Measurements from ENCODE around the gene MIX23. TPM values are rescaled to one million over a fixed set of nuclear protein-coding genes. Genes with fewer than 3 reads are reported as not detected.

MIX23 gene
- total RNA-seq, 2 donors from 2014 or later, result 17.6 to 36.6 TPM

GRCh38 chr3:122406198-122406597, 23.2 kb upstream of the MIX23 start:
- 86 to 96% methylated on average over 4 of the region's 4 CpGs for WGBS, 2 donors
- intact Hi-C loops (cut with DNase I), result no loop called here
- Histone ChIP-seq H3K4me3 (no peak overlapping the region), H3K9me3 (no peaks in the 10 kb centered on the region), H3K27ac (peak overlapping the region in 1 of 4 donors; percentile 23), H3K27me3 (no peaks in the 10 kb centered on the region), H3K4me1 (peaks cover 8% of the 10 kb centered on the region), H3K36me3 (replicated peaks in 1 of 2; ENCODE audit: insufficient read depth in 1 of 2, low read depth in 2 of 2) (peaks cover 2 to 8% of the 10 kb centered on the region in 2 donors)
- no peak for TF ChIP-seq CTCF (IDR thresholded peaks at IDR 0.05)
- no peak for TF ChIP-seq POLR2A (IDR thresholded peaks at IDR 0.05)
- no peak for ATAC-seq
- no peak for DNase-seq

DNA sequence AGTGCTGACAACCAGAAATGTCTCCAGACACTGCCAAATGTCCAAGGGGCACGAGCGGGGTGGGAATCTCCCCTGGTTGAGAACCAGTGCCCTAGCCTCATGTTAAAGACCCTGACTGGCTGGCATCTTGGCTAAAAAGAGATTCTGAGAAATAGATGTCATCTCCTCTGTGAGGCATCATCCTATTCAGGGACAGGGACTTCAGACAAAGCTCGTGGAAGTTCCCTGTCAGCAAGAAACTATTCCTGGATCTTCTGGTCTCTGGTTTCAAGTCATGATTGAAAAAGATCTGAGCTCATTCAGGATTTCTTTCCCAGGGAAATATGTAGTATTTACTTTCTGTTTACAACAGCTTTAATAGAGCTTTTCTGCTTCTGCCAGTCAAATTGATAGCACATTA, 22.0 kb upstream of the MIX23 start:
- H3K36me3 ChIP-seq (replicated peaks in 1 of 2; ENCODE audit: insufficient read depth in 1 of 2, low read depth in 2 of 2), result peaks cover 2 to 8% of the 10 kb centered on the region in 2 donors

DNA sequence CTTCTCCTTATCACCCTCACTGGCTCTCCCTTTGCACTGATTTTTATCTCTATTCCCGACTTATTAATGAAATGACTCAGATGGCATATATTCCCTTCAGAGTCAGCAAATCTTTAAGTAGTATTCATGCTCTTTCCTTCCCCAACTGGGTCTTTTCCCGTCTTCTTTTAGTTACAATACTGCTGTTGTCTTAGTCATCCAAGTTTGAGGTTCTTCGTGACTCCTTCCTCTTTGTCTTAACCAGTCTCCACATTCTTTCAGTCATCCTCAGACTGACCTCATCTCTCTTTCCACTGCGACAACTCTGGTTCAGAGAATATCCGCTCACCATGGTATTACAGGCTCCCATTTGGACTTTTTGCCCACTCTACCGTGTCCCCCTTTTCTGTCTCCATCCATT, 20.5 kb upstream of the MIX23 start:
- Histone ChIP-seq H3K4me1 (peaks cover 8% of the 10 kb centered on the region), H3K36me3 (replicated peaks in 1 of 2; ENCODE audit: insufficient read depth in 1 of 2, low read depth in 2 of 2) (peaks cover 2 to 8% of the 10 kb centered on the region in 2 donors), H3K27ac (no peak overlapping the region), H3K27me3 (no peaks in the 10 kb centered on the region), H3K4me3 (no peak overlapping the region), H3K9me3 (no peaks in the 10 kb centered on the region)
- TF ChIP-seq CTCF (IDR thresholded peaks at IDR 0.05) (no peak), POLR2A (IDR thresholded peaks at IDR 0.05) (no peak)
- DNase-seq, result no peak
- ATAC-seq, result no peak
- 74 to 76% methylated on average over 6 of the region's 6 CpGs for WGBS, 2 donors
- intact Hi-C loops (cut with DNase I), result no loop called here

More for the DNA sequence above, 22.0 kb upstream of the MIX23 start:
- ATAC-seq (no peak), DNase-seq (no peak)
- no peaks in the 10 kb centered on the region for H3K27me3 ChIP-seq
- WGBS, 2 donors, result 70 to 88% methylated on average over 1 to 3 of the region's 3 CpGs
- peak overlapping the region in 1 of 4 donors; percentile 0 for H3K27ac ChIP-seq
- H3K9me3 ChIP-seq, result no peaks in the 10 kb centered on the region
- no peak overlapping the region for H3K4me3 ChIP-seq
- intact Hi-C loops (cut with DNase I), result no loop called here
- TF ChIP-seq CTCF (IDR thresholded peaks at IDR 0.05) (no peak), POLR2A (IDR thresholded peaks at IDR 0.05) (no peak)
- peaks cover 8% of the 10 kb centered on the region for H3K4me1 ChIP-seq

- 89 to 96% methylated on average over 2 of the region's 2 CpGs for WGBS, 2 donors
- no peak for ATAC-seq
- intact Hi-C loops (cut with DNase I), result no loop called here
Measured at GRCh38 chr3:122398920-122399319, 15.9 kb upstream of the MIX23 start.

More at GRCh38 chr3:122398920-122399319, 15.9 kb upstream of the MIX23 start:
- Histone ChIP-seq H3K9me3 (no peaks in the 10 kb centered on the region), H3K36me3 (replicated peaks in 1 of 2; ENCODE audit: insufficient read depth in 1 of 2, low read depth in 2 of 2) (peaks cover 0 to under 1% of the 10 kb centered on the region in 2 donors), H3K4me1 (peaks cover 20% of the 10 kb centered on the region), H3K27ac (no peak overlapping the region), H3K27me3 (no peaks in the 10 kb centered on the region), H3K4me3 (no peak overlapping the region)
- no peak for DNase-seq
- no peak for TF ChIP-seq POLR2A (IDR thresholded peaks at IDR 0.05)
- no peak for TF ChIP-seq CTCF (IDR thresholded peaks at IDR 0.05)

Data from body of pancreas (tissue), 4 donors.